Right renal cortex interstitium (tissue), 3 donors: Measurements from ENCODE around the gene RHOF. TPM values are rescaled to one million over a fixed set of nuclear protein-coding genes. Genes with fewer than 3 reads are reported as not detected.
"Not testable (repeated sequence)": the region's sequence is repeated elsewhere in the genome, so short reads cannot be mapped to it uniquely, and the experiment has no call there.

Experiments used
- DNase-seq, 3 donors: peaks; one replicate each; pipeline ENCODE4 v3.0.0-alpha.2; 2013; ENCODE audit warnings: low read depth in 3 of 3, low spot score in 2 of 3
- polyA plus RNA-seq, 3 donors: library from polyadenylated mRNA; unstranded; fragments of 120-200 nt; gene quantifications; one replicate each; pipeline ENCODE4 v1.2.1, GENCODE V29; 2013; ENCODE audit not compliant: insufficient read length in 3 of 3

Gene RHOF
- polyA plus RNA-seq, 3 donors = 8.9 to 9.6 (median 9.1) TPM

DNA sequence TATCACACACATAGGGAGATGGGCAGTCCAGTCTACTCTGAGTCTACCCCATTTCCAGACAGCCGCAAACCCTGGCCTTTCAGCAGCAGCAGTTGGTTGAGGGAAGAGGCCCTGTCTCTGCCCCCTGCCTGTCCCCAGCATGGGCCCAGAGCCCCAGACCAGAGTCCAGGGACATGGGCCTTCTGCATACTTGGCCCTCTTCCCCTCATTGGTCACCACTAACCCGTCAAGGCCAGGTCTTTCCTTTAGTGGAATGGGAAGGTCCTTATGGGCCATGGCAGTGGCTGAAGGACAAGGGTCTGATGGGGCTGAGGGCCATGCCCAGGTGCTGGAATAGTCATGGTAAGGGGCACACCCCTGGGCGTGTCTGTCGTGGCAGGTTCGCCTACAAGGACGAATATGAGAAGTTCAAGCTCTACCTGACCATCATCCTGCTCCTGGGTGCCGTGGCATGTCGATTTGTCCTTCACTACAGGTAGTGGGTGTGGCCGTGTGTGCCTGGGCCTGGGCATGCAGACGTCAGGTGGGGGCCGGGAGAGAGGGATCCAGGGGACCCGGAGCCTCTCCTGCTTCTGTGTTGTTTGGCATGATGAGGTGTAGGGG, 41.6 kb downstream of the RHOF start:
- DNase-seq = no peak

DNA sequence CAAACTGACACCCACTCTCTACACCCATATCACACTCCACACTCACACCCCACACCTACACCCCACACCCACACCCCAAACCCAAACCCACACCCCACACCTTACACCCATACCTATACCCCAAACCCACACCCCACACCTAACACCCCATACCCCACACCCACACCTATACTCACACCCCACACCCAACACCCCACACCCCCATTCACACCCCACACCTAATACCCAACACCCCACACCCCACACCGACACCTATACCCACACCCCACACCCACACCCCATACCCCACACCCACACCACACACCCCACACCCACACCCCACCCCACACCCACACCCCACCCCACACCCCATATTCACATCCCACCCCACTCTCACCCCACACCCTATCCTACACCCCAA, 42.5 kb downstream of the RHOF start:
- no peak for DNase-seq

DNA sequence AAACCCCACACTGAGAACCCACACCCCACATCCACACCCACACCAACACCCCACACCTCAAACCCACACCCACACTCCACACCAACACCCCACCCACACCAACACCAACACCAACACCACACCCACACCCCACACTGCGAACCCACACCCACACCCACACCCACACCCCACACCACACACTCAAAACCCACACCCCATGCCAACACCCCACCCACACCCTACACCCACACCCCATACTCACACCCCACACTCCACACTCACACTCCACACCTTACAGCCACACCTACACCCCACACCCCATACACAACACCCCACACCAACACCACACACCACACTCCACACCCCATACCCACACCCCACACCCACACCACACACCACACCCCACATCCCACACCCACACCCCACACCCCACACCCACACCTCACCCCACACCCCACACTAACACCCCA, 43.0 kb downstream of the RHOF start:
- DNase-seq = no peak

DNA sequence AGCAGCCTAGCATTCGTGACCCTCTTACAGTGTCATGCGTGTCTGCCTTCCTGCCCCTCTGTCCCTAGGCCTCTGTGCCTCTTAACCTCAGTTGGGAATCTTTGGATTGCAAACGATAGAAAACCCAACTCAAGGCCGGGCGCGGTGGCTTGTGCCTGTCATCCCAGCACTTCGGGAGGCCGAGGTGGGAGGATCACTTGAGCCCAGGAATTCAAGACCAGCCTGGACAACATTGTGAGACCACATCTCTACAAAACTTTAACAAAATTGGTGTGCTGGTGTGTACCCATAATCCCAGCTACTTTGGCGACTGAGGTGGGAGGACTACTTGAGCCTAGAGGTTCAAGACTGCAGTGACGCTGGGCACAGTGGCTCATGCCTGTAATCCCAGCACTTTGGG, 44.2 kb downstream of the RHOF start:
- no peak for DNase-seq

DNA sequence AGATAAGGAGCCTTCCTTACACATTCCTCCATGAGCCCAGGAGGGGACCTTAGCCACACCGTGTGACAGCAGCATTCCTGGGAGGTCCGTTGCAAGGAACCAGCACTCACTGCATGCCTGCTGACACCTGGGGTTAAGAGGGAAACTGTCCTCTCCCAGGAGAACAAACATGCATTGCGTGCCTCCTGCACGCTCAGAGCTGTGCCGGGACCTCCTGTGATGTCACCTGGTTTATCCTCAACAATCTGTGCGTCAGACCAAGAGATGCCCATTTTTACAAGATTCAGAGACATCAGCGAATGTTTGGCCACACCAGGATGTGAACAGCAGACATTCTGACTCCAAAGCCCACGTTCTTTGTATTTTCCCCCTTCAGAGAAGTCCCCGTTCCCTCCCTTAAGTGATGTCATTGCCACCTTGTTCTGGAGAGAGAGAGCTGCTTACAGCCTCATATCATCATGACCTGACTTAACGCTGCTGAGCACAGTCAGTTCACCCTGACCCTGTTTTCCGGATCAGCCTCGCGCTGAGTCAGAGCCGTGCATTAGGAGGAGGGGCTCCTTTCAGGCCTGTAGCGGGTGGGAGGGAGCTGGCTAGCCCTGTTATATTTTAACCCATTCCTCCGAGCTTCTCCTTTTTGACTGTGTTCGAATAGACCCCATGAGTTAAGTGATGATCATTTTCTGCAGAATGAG, 44.8 kb downstream of the RHOF start:
- peak in 2 of 3 donors; percentile 53 to 58 for DNase-seq

DNA sequence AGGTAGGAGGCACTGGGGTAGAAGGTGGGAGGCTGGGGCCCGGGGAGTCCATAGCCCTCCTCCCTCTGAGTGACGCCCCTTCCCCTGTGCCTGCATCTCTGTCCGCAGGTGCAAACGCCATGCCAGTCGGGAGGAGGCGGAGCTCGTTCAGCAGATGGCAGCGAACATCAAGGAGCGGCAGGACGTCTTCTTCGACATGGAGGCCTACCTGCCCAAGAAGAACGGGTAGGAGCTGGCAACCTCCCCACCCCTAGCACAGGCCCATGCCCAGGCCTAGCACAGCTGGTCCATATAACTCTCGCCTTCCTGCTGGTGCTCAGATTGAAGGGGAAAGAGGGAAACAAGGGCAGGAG, 45.3 kb downstream of the RHOF start:
- DNase-seq = no peak

DNA sequence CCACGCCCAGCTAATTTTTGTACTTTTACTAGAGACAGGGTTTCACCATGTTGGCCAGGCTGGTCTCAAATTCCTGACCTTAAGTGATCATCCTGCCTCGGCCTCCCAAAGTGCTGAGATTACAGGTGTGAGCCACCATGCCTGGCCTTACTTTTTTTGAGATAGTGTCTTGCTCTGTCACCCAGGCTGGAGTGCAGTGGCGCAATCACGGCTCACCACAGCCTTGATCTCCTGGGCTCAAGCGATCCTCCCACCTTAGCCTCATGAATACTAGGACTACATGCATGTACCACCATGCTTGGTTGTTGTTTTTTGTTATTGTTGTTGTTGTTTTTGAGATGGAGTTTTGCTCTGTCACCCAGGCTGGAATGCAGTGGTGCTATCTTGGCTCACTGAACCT, 47.9 kb downstream of the RHOF start:
- DNase-seq = not testable (repeated sequence)

DNA sequence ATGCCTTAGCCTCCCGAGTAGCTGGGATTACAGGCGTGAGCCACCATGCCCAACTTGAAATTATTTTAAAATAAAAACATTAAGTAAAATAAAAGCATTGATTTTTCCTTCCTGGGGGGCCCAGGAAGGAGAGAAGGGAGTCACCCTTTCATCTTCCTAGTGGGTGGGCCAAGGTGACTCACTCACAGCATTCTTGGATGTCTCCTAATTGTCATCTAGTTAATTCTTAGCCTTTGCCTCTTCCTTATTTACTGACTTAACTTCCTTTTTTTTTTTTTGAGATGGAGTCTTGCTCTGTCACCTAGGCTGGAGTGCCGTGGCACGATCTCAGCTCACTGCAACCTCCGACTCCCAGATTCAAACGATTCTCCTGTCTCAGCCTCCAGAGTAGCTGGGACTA, 51.7 kb downstream of the RHOF start:
- DNase-seq = no peak

DNA sequence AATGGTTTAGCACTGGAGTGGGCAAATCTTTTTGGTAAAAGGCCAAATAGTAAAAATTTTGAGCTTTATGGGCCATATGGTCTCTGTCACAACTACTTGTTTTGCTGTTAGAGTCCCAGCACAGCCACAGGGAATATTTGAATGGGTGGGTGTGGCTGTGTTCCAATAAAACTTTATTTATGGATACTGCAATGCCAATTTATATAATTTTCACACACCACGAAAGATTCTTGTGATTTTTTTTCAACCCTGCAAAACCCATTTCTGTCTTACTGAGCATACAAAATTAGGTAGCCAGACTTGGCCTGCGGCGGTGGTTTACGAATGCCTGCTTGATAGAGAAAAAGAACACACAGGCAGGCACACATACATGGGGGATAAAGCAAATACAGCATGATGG, 52.6 kb downstream of the RHOF start:
- DNase-seq = no peak

DNA sequence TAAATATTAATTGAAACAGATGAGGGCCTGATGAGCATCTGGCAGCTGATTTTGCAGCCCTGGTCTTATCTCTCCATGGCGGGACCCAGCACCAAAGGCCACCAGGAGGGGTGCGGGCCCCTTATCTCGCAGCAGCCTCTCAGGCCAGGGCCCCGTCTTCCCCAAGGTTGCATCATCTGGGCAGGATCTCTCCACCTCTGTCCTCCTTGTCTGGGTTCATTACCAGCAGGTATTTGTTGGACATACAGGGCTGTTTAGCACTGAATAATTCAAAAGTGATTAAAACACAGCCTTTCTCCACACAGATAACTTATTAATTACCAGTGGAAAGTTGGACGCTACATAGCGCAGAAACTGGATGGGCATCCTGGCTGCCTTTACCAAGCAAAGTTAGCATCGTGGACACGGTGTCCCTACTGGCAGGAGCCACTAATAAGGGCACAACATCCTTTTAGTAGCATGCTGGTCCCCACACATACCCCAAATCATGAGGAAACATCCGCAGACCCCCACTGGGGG, 55.1 kb downstream of the RHOF start:
- no peak for DNase-seq

DNA sequence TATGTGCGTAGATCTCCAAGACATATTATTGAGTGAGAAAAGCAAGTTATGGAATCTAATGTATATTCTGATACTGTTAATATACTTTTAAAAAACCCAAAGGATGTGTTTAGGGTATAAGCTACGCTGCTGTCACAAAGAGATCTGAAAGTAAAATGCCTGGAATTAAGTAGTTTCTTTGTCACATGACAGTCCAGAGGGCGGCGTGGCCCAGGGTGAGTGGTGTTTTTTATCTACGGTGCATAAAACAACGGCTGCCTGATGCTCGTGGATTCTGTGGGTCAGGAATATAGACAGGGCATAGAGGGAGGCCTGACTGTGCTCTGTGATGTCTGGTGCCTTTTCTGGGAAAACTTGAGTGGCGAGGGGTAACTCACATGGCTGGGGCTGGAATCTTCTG, 59.6 kb downstream of the RHOF start:
- DNase-seq = no peak

DNA sequence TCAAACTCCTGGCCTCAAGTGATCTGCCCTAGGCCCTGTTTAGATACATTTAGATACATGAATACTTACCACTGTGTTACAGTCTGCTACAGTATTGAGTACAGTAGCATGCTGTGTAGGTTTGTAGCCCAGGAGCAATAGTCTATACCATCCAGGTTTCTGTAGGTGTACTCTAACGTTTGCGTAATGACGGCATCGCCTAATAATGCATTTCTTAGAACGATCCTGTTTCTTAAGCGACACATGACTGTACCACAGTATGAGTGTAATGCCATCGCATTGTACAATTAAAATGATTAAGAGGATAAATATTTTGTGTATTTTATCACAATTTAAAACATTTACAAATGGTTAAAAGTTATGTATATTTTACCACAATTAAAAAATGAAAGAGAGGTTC, 62.0 kb downstream of the RHOF start:
- DNase-seq = no peak

DNA sequence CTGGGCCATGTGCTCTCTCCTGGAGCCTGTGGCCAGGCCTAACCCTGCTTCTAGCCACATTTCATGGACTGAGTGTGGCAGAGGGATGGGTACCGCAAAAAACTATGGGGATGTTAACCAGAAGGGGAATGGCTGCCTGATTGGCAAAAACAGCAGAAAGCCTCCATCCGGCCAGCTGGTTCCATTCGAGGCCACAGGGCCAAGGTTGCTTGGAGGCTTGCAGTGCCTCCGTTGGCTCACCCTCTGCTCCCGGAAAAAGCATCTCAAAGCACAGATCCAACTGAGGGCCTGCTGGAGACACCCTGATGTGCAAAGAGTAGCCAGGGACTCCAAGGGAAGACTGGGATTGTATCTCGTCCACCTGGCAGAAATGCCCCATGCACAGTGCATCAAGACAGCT, 64.5 kb downstream of the RHOF start:
- no peak for DNase-seq

Other genes starting within 250 kb of the RHOF start
- 10 to 100 TPM; 73.7 to 78.0 (median 74.7) TPM for gene KDM2B, start 212.7 kb downstream of the RHOF start, polyA plus RNA-seq
- gene ORAI1, start 167.2 kb downstream of the RHOF start, polyA plus RNA-seq = 10 to 100 TPM; 11.0 to 14.7 (median 11.1) TPM
- 1 to 10 TPM; 1.7 to 2.3 (median 1.8) TPM for gene MORN3, start 124.0 kb downstream of the RHOF start, polyA plus RNA-seq
- 1 to 10 TPM; 6.6 to 8.4 (median 8.1) TPM for gene TMEM120B, start 80.9 kb downstream of the RHOF start, polyA plus RNA-seq
- 10 to 100 TPM; 10.5 to 12.1 (median 12.0) TPM for gene SETD1B, start 10.3 kb upstream of the RHOF start, polyA plus RNA-seq
- 1 to 10 TPM; 1.5 to 4.7 (median 3.9) TPM for gene HPD, start 65.2 kb upstream of the RHOF start, polyA plus RNA-seq
- 10 to 100 TPM; 51.3 to 57.1 (median 57.1) TPM for gene PSMD9, start 95.1 kb upstream of the RHOF start, polyA plus RNA-seq
- gene CFAP251, start 124.9 kb upstream of the RHOF start, polyA plus RNA-seq = 10 to 100 TPM in 2 of 3 donors, 1 to 10 TPM in 1; 9.2 to 11.7 (median 10.8) TPM
- gene BCL7A, start 228.2 kb upstream of the RHOF start, polyA plus RNA-seq = 10 to 100 TPM; 34.7 to 36.0 (median 35.7) TPM